ENCODE results near the gene IGSF6. TPM values are rescaled to one million over a fixed set of nuclear protein-coding genes. Genes with fewer than 3 reads are reported as not detected.

The IGSF6 gene
- total and polyA plus RNA-seq, 2 of the 13 experiments (the other 11 are each of a cell fraction or from before 2014, with no cell fraction given): not detected

DNA sequence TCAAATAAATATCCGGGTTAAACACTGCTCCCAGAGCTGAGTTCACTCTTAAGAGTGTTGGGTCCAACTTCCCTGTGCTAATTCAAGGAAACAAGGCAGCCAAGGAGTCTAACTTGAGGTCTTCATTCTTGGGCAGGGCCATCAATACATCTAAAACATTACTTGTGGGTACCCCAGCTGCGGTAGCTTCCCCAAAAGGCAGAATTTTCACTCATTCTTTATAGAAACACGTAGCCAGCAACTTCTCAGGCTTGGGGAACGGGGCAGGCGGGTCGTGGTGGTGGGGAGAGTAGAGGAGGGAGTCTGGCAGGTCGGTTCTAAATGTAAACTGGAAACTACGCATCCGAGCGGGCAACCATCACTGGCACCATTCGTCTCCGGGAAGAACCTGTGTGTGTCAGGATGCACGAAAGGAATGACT, 53.7 kb downstream of the IGSF6 start (continued):
- TF ChIP-seq ELF4 (CRISPR knock-in tag; IDR thresholded peaks at IDR 0.05; ENCODE audit: borderline replicate concordance) (0 out of 2 replicates have a peak, but pooled peaks have one; percentile 35), U2AF2 (IDR thresholded peaks at IDR 0.05; ENCODE audit: low read depth, low read length) (no peak), FOXM1 (CRISPR knock-in tag; IDR thresholded peaks at IDR 0.05) (0 out of 2 replicates have a peak, but pooled peaks have one; percentile 42), SYNCRIP (IDR thresholded peaks at IDR 0.05; ENCODE audit: insufficient read depth, low read depth, low read length) (no peak), KIAA2018 (CRISPR knock-in tag; IDR thresholded peaks at IDR 0.05; ENCODE audit: borderline replicate concordance) (0 out of 2 replicates have a peak, but pooled peaks have one; percentile 4), NCOR1 (IDR thresholded peaks at IDR 0.05; ENCODE audit: borderline replicate concordance, low read length) (no peak), ZBTB8A (CRISPR knock-in tag; IDR thresholded peaks at IDR 0.05; ENCODE audit: borderline replicate concordance, low read depth) (0 out of 2 replicates have a peak, but pooled peaks have one; percentile 22), ZNF20 (CRISPR knock-in tag; IDR thresholded peaks at IDR 0.05) (peak; percentile 91), ZNF354B (CRISPR knock-in tag; IDR thresholded peaks at IDR 0.05) (no peak), ZNF549 (CRISPR knock-in tag; IDR thresholded peaks at IDR 0.05) (0 out of 2 replicates have a peak, but pooled peaks have one; percentile 20), ZNF589 (CRISPR knock-in tag; conservative IDR thresholded peaks at IDR 0.05) (0 out of 2 replicates have a peak, but pooled peaks have one; percentile 5)
- TF ChIP-seq, protein P1, sequence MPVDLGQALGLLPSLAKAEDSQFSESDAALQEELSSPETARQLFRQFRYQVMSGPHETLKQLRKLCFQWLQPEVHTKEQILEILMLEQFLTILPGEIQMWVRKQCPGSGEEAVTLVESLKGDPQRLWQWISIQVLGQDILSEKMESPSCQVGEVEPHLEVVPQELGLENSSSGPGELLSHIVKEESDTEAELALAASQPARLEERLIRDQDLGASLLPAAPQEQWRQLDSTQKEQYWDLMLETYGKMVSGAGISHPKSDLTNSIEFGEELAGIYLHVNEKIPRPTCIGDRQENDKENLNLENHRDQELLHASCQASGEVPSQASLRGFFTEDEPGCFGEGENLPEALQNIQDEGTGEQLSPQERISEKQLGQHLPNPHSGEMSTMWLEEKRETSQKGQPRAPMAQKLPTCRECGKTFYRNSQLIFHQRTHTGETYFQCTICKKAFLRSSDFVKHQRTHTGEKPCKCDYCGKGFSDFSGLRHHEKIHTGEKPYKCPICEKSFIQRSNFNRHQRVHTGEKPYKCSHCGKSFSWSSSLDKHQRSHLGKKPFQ (CRISPR knock-in tag; IDR thresholded peaks at IDR 0.05; ENCODE audit: insufficient replicate concordance): peak; percentile 2
